Left ventricle myocardium superior (tissue), 1 donor: ENCODE data around the gene B4GALNT1. TPM values are rescaled to one million over a fixed set of nuclear protein-coding genes. Genes with fewer than 3 reads are reported as not detected.
"Not testable (repeated sequence)": the region's sequence is repeated elsewhere in the genome, so short reads cannot be mapped to it uniquely, and the experiment has no call there.

Source experiments
- ATAC-seq: fragments of 200-7000 bp; cut with Tn5 transposase; one replicate; pipeline ENCODE4 v1.9.1; 2020; ENCODE audit warnings: mild to moderate bottlenecking, moderate library complexity
- DNase-seq: peaks from one replicate; pipeline ENCODE4 v3.0.0-alpha.2; 2020
- intact Hi-C: fragments of 100-400 bp; cut with micrococcal nuclease; formaldehyde crosslinking; loops from one replicate; pipeline ENCODE4 v1.11.0; 2022
- total RNA-seq: library from RNA; stranded (reverse); fragmentation: NEBNext Ultra II Directional; extraction: Animal tissue kit (Norgen Biotek cat#: 25700); gene quantifications from one replicate; pipeline ENCODE4 v1.2.1, GENCODE V29; 2021
- donor health status: DM: no; HTN: yes; CAD: no; lungs with severe emphysema.

B4GALNT1 gene
- total RNA-seq, 1 donor from 2014 or later: 5.1 TPM

GRCh38 chr12:57592551-57593165, 40.3 kb downstream of the B4GALNT1 start:
- intact Hi-C loops: no loop called here
- ATAC-seq: no peak
- DNase-seq: no peak

GRCh38 chr12:57591782-57592325, 41.1 kb downstream of the B4GALNT1 start:
- ATAC-seq: no peak
- intact Hi-C loops: no loop called here
- DNase-seq: no peak

GRCh38 chr12:57590864-57591781, 41.9 kb downstream of the B4GALNT1 start, which contains the start of gene PIP4K2C:
PIP4K2C (plus strand) TSS chr12:57591192; CDS start chr12:57591290, 98 bp downstream.
- intact Hi-C loops: no loop called here
- peak; percentile 99 for ATAC-seq

GRCh38 chr12:57590479-57590863, 42.5 kb downstream of the B4GALNT1 start:
- intact Hi-C loops: no loop called here
- no peak for DNase-seq
- no peak for ATAC-seq

More at GRCh38 chr12:57590864-57591781, 41.9 kb downstream of the B4GALNT1 start, which contains the start of gene PIP4K2C:
- DNase-seq: peak; percentile 91

- ATAC-seq, intact Hi-C loops, DNase-seq: not testable (repeated sequence)
These were observed 43.9 kb downstream of the B4GALNT1 start for GRCh38 chr12:57588951-57589610.

GRCh38 chr12:57586832-57587429, 46.1 kb downstream of the B4GALNT1 start:
- intact Hi-C loops: no loop called here
- ATAC-seq (no peak), DNase-seq (no peak)

GRCh38 chr12:57586128-57586527, 46.9 kb downstream of the B4GALNT1 start:
- DNase-seq: no peak
- no peak for ATAC-seq
- intact Hi-C loops: no loop called here

GRCh38 chr12:57585156-57585555, 47.8 kb downstream of the B4GALNT1 start:
- ATAC-seq: no peak

GRCh38 chr12:57584690-57585089, 48.3 kb downstream of the B4GALNT1 start:
- intact Hi-C loops: loop anchor here (5.0 kb wide), 1 partner anchor 38 kb away; no protein-coding TSS in a partner anchor
- ATAC-seq: no peak
- no peak for DNase-seq

More at GRCh38 chr12:57585156-57585555, 47.8 kb downstream of the B4GALNT1 start:
- intact Hi-C loops: no loop called here
- no peak for DNase-seq

GRCh38 chr12:57584050-57584449, 49.0 kb downstream of the B4GALNT1 start:
- ATAC-seq (no peak), DNase-seq (no peak)
- intact Hi-C loops: loop anchor here (5.0 kb wide), 1 partner anchor 38 kb away; no protein-coding TSS in a partner anchor

GRCh38 chr12:57583008-57583831, 49.8 kb downstream of the B4GALNT1 start:
- ATAC-seq (peak; percentile 97), DNase-seq (no peak)
- intact Hi-C loops: loop anchor here (5.0 kb wide), 1 partner anchor 39 kb away; no protein-coding TSS in a partner anchor

GRCh38 chr12:57582440-57582839, 50.6 kb downstream of the B4GALNT1 start:
- ATAC-seq (no peak), DNase-seq (no peak)
- intact Hi-C loops: loop anchor here (5.0 kb wide), 1 partner anchor 40 kb away; no protein-coding TSS in a partner anchor

- intact Hi-C loops: loop anchor here (5.0 kb wide), 1 partner anchor 40 kb away; no protein-coding TSS in a partner anchor
- ATAC-seq: no peak
- no peak for DNase-seq
These were observed 51.2 kb downstream of the B4GALNT1 start for GRCh38 chr12:57581802-57582201.

GRCh38 chr12:57580466-57580795, 52.6 kb downstream of the B4GALNT1 start:
- no peak for ATAC-seq
- intact Hi-C loops: loop anchor here (5.0 kb wide), 1 partner anchor 42 kb away; no protein-coding TSS in a partner anchor
- DNase-seq: no peak

- ATAC-seq (no peak), DNase-seq (no peak)
- intact Hi-C loops: loop anchor here (5.0 kb wide), 1 partner anchor 42 kb away; no protein-coding TSS in a partner anchor
These were observed 53.1 kb downstream of the B4GALNT1 start for GRCh38 chr12:57579677-57580465.

- intact Hi-C loops: no loop called here
- ATAC-seq: no peak
- DNase-seq: no peak
These were observed 54.0 kb downstream of the B4GALNT1 start for GRCh38 chr12:57579011-57579410.
